HG02884 (cell line): Measurements from ENCODE around the gene GRIA3.

Experiments used
- ATAC-seq: cut with Tn5 transposase; IDR thresholded peaks from one replicate; pipeline ENCODE4 v1.9.1; 2021; ENCODE audit warnings: mild to moderate bottlenecking, moderate library complexity; ENCODE audit not compliant: unreplicated experiment

The GRIA3 gene

GRCh38 chrX:123442764-123443163 lies 258.7 kb downstream of the GRIA3 start:
- no peak for ATAC-seq

- ATAC-seq, result no peak
Observed at GRCh38 chrX:123447506-123447905, 263.4 kb downstream of the GRIA3 start.

DNA sequence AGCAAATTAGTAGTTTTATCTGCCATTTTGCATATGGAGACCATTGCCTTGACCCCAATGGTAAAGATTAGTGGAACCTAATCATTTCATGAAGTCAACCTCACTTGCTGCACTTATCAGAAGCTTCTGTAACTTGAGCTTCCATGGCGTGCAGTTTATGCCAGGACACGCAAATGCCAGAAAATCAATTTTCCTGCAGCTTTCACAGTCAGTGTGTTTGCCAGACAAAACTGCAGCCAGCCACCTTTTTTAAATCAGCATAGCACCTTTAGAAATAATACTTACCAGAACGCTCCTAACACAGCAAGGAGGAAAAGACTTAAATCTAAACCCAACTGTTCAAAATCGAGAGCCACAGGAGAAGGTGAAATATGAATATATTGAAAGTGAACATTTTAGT lies 265.3 kb downstream of the GRIA3 start:
- no peak for ATAC-seq

DNA sequence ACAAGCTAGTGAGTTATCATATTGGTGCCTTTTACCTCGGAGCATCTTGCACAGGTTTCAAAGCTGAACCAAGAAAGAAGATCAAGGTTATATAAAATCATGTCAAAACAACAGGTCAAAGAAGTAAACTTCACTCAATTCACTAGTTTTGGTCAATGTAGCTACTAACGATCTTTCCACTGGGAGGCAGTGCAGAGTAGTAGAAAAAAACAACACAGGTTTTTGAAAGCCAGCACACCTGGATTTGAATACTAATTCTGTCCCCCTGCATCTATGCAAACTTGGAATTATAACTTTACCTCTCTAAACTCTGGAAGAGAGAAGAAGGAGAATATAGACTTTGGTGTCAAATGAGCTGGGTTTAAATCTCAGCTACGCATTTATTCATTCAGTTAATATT lies 266.1 kb downstream of the GRIA3 start:
- ATAC-seq, result no peak

- ATAC-seq, result peak; percentile 55
Observed at GRCh38 chrX:123454712-123455431, 270.8 kb downstream of the GRIA3 start.

DNA sequence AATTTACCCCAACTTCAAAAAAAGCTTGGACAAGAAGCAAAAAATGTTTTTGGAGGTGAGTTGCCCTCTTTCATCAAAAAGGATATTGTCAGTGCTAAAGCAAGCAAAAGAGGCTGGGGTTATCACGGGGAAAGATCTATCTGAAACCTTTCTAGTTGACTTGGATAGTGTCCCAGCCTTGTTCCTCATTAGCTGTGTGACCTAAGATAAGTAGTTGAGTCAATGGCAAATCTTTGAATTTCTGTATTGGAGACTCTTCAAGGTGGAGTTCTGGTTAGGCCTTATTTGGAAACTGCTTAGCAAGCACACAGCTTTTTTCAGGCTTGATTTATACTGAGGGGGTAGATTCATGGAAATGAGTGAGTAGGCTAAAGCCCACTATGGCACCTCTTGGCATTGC lies 271.6 kb downstream of the GRIA3 start:
- ATAC-seq, result peak; percentile 43

DNA sequence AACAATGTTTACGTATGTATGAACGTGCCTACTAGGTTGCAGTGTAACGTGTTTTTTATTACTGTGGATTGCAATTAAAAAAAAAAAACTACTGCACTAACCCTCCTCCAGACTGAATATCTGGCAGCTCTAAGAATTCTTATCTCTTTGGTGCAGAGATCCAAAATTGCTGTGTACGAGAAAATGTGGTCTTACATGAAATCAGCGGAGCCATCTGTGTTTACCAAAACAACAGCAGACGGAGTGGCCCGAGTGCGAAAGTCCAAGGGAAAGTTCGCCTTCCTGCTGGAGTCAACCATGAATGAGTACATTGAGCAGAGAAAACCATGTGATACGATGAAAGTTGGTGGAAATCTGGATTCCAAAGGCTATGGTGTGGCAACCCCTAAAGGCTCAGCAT lies 280.6 kb downstream of the GRIA3 start:
- no peak for ATAC-seq

- no peak for ATAC-seq
Observed at GRCh38 chrX:123468481-123468880, 284.4 kb downstream of the GRIA3 start.

DNA sequence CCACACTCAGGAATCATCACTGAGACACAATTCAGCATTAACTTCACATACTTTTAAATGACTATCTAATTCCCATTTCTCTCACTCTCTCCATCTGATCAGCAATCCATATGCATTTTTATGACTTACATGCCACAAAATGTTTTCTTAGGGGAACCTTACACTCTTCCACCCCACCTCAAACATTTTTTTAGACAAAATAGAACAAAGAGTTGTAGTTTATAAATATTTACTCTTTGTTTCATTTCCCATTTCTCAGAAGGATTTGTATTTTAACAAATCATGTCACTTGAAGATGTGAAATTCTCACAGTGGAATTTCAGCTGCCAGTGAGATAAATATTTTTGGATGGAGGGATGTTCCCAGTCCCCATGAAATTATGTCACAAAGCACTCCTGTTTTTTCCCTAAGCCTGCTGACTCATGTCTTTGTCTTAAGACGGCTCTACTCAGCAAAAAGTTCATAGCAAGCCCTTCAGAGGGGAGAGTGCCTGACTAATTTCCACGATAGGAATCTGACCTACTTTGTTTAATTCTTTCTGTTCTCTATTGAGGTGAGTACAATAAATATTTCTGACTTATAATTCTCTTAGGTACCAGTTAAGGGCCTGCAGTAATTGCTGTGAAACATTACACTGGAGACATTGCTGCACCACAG lies 291.1 kb downstream of the GRIA3 start:
- ATAC-seq, result no peak

DNA sequence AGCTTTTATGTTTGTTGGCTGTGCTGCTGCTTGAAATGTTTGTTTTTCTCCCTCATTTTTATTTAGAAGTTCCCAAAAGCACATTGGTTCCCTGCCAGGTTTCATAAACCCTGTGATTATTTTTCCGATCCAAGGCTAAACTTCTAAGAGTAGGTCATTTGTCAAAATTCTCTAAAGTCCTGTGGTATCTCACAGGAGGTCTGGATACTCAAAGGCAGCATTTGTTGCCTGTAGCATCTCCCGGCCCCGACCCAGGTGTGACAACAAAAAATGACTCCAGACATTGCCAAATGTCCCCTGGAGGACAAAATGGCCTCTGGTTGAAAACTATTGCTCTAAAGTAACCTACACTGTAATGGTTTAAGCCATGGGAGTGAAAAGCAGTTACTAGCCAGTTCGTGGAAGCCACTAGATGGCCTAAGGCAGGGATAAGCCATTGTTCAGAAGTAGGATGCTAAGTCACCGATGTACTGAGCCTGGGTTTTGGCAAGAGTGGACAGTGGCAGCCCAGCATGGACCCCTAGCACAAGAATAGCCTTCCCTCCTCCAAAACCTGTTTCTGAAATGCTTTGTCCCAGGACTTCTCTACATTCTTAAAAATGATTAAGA lies 292.6 kb downstream of the GRIA3 start:
- no peak for ATAC-seq

- no peak for ATAC-seq
Observed at GRCh38 chrX:123477673-123478072, 293.6 kb downstream of the GRIA3 start.

GRCh38 chrX:123481913-123482851 lies 298.1 kb downstream of the GRIA3 start:
- no peak for ATAC-seq

GRCh38 chrX:123486297-123486696 lies 302.2 kb downstream of the GRIA3 start:
- no peak for ATAC-seq

DNA sequence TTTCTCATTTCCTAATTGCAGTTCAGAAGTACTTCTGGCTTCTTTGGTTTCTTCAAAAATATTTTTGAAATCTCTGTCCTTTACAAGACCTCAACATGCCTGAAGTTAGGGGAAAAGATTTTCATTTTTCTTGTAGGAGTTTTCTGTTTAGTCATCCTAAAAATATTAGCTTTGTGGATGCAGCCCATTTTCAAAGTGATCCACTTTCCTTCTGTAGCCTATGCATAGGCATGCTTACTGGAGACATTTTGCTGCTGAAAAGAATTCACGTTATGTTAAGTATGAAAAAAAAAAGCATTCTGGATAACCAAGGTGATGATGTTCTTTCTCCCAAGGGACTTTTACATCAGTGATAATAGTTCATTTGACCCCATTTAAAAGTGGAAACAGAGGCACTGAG lies 303.2 kb downstream of the GRIA3 start:
- ATAC-seq, result no peak

GRCh38 chrX:123487669-123488068 lies 303.6 kb downstream of the GRIA3 start:
- ATAC-seq, result no peak

DNA sequence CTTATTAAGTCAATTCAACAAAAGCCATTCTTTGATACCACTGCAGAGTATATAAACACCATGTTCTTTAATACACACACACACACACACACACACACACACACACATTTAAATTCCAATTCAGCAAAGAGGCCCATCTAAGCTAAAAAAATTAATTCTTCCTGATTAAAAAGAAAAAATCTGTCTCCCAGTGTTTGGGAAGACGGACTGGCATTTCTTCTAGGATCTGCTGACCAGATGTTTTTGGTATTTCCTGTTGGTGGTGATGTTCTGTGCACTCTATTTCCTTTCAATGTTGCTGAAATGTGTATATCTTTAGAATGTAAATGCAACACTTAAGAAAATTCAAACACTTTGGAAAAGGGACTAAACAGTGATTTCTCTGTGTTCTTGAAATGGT lies 304.9 kb downstream of the GRIA3 start:
- ATAC-seq, result no peak

DNA sequence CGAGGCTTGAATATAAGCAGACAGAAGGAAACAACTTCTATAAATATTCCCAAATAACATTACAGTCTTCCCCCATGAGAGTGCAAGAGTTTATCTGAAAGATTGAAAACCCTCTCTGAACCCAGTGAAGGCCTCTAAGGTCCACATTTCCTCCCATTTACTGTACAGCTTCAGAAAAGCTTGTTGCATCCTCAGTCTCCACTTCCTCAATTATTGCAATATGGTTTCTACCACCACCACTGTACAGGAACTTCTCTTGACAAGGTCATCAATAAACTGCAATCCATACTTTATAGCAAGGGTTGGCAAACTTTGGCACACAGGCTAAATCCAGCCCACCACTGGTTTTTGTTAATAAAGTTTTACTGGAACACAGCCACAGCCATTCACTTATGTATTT lies 309.8 kb downstream of the GRIA3 start:
- no peak for ATAC-seq

- ATAC-seq, result no peak
Observed at GRCh38 chrX:123499787-123500186, 315.7 kb downstream of the GRIA3 start.

DNA sequence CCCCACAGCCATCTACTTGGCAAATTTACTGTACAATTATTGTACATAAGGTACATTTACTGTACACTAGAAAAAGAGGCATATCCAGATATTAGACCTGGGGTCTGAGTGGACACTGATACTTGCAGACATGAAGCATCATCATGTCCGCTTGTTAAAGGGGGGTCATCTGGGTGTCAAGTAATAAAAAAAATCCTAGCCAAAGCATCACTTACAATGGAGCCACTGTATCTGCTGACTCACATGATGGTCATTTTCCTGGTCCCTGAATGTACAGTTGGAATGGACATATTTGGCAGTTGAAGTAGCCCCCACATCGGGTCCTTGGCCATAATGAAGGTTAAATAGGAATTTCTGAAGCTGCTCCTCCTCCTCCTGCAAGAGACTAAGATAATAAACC lies 320.0 kb downstream of the GRIA3 start:
- no peak for ATAC-seq

GRCh38 chrX:123504630-123505270 lies 320.7 kb downstream of the GRIA3 start:
- ATAC-seq, result no peak
